Measurements from ENCODE around the gene SIAH2.
"Not testable (repeated sequence)": the region's sequence is repeated elsewhere in the genome, so short reads cannot be mapped to it uniquely, and the experiment has no call there.

SIAH2 gene

GRCh38 chr3:150763122-150763840, at the start of gene SIAH2:
SIAH2 (minus strand) TSS chr3:150763169; CDS start chr3:150762849, 320 bp downstream.
- peak; percentile 89 to 94 for DNase-seq (ENCODE audit: low read depth in 2 of 2)

DNA sequence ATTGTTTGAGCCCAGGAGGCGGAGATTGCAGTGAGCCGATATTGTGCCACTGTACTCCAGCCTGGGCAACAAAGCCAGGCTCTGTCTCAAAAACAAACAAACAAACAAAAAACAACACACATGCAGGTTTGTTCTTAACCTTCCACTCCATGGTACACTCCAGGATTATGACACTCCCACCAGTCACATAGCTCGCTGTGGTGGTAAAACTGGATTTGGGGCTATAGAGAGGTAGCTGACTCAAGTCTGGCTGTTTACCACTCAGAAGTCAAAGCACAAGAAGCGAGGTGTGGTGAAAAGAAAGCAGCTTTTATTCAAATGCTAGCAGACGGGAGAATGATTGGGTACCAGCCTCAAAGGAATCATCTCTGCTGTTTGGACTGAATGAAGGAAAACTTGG, 49.0 kb upstream of the SIAH2 start:
- DNase-seq (ENCODE audit: low read depth in 2 of 2) = no peak

- no peak for DNase-seq (ENCODE audit: low read depth in 2 of 2)
These were observed 47.7 kb upstream of the SIAH2 start for GRCh38 chr3:150810641-150811040.

GRCh38 chr3:150806185-150806835, 43.3 kb upstream of the SIAH2 start:
- DNase-seq (ENCODE audit: low read depth in 2 of 2) = no peak

GRCh38 chr3:150805354-150805753, 42.4 kb upstream of the SIAH2 start:
- no peak for DNase-seq (ENCODE audit: low read depth in 2 of 2)

DNA sequence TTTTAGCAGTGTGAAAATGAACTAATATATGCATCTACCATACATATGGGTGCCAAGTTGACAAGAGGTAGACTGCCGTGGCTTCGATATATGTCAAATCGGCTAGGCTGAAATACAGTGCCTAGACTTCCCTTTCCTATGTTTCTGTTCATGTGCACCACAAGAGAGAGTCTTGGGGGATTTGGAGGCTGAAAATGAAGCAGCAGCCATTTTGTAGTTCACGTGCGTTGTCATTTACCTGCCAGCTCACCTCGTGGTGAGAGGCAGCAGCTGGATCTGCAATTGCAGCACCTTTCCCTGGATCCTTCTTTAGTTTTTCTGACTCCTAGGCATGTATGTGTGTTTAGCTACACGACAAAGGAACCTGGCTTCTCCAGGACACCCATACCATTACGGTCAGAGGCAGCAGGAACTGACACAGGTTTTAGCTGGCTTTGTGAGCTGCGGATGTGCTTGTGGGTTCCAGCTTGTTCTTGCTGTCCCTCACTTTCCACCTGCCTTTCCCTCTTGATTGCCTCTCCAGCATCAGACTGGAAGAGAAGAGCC, 40.5 kb upstream of the SIAH2 start:
- no peak for DNase-seq (ENCODE audit: low read depth in 2 of 2)

- DNase-seq (ENCODE audit: low read depth in 2 of 2) = no peak
These were observed 37.8 kb upstream of the SIAH2 start for GRCh38 chr3:150800722-150801121.

DNA sequence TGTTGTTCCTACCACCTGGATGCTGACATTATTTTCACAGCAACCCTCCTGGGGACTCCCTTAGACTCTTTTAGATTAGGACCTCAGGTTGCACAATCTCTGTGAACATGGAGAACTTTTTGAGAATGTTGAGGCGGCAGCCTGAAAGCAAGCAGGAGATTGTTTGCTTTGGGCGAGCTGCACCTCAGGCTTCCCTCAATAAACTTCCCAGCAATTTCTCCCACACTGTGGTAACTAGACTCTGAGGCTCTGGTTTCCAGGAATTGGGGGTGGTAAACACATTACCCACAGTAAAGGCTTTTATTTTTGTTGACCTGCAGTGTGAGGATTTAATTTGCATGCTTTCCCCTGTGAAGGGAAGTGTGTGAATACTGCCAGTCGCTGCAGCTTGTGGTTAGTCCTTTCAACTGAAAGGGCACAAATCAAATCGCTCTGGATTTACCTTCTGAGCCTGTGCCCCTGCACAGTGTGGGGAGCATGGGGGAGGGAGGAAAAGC, 35.2 kb upstream of the SIAH2 start:
- no peak for DNase-seq (ENCODE audit: low read depth in 2 of 2)

GRCh38 chr3:150797155-150797554, 34.2 kb upstream of the SIAH2 start:
- DNase-seq (ENCODE audit: low read depth in 2 of 2) = no peak

DNA sequence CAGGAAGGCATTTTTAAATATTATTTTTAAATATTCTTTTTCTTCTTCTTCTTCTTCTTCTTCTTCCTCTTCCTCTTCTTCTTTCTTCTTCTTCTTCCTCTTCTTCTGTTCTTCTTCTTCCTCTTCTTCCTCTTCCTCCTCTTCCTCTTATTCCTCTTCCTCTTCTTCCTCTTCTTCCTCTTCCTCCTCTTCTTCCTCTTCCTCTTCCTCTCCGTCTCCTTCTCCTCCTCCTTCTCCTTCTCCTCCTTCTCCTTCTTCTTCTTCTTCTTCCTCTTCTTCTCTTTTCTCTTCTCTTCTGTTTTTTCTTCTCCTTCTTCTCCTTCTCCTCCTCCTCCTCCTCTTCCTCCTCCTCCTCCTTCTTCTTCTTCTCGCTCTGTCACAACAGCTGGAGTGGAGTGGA, 33.6 kb upstream of the SIAH2 start:
- not testable (repeated sequence) for DNase-seq (ENCODE audit: low read depth in 2 of 2)

- DNase-seq (ENCODE audit: low read depth in 2 of 2) = no peak
These were observed 30.7 kb upstream of the SIAH2 start for GRCh38 chr3:150793641-150794040.

- DNase-seq (ENCODE audit: low read depth in 2 of 2) = no peak
These were observed 27.7 kb upstream of the SIAH2 start for GRCh38 chr3:150790629-150791028.

DNA sequence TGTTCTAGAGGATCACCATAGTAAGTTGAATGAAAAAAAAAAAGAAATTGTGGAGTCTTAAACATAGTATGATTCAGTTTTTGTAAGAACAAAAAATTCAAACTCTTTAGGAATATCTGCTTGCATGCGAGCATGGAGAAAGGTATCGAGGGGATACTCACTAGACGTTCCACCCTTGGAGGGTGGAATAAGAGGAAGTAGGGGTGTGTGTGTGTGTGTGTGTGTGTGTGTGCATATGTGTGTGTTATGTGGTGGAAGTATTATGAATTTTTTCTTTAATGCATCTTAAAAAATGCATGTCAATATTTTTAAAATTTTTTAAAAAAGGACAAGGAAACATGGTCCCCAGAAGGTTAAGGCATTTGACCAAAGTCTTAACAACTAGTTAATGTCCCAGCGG, 26.5 kb upstream of the SIAH2 start:
- no peak for DNase-seq (ENCODE audit: low read depth in 2 of 2)

DNA sequence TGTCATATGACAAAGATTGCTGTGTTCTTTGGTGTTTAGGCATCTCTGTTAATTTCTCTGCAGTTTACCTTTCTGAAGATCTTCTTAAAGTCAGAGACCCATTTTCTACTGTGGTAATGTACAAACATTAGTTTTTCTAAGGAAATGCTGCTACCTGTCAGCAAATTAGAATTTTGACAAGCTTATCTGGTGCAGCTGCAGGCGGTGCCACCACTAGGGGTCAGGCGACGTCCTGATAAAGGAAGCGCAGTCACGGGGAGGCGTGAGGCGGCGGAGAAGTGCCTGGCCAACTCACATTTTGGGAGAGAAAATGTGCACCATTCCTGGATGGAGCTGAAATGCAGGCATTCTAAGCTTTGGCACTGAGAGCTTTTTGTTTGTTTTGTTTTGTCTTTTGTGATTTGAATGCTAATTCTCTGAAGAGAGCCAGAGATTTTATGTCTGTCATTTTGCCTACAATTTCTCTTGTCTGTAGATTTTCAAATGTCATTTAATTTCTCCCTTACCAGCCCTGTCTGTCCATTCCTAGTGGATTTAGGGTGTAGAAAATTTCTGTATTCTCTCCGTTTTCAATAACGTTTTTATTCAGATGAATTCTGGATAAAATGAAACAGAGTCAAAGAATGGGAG, 24.9 kb upstream of the SIAH2 start:
- DNase-seq (ENCODE audit: low read depth in 2 of 2) = peak; percentile 78 to 83

DNA sequence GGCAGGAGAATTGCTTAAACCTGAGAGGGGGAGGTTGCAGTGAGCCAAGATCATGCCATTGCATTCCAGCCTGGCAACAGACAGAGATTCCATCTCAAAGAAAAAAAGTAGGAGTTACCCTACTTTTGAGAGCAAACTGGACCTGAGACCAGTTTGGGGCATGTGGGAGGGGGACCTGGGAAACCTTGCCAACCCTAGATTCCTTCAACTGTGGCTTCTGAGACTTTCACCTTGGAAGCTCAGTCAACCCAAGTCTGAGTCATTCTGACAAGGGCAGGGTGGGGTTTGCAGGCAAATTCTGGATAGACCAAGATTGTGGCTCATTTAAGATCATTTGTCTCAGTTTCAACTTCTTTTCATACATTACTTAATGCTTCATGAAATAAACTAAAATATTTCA, 23.8 kb upstream of the SIAH2 start:
- DNase-seq (ENCODE audit: low read depth in 2 of 2) = no peak

DNA sequence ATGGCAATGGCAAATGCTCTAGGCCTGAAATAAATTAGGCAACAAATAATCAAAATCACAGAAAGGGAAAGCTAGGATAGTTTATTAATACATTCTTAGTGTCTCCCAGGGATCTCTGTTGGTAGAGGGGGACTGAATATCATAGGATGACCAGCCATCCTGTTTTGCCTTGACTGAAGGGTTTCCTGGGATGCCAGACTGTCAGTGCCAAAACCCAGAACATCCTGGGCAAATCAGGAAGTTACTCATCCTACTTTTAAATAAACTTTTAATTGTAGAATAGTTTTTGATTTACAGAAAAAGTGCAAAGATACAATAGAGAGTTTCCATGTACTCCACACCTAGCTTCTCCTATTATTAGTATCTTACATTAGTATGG, 21.8 kb upstream of the SIAH2 start:
- DNase-seq (ENCODE audit: low read depth in 2 of 2) = no peak

DNA sequence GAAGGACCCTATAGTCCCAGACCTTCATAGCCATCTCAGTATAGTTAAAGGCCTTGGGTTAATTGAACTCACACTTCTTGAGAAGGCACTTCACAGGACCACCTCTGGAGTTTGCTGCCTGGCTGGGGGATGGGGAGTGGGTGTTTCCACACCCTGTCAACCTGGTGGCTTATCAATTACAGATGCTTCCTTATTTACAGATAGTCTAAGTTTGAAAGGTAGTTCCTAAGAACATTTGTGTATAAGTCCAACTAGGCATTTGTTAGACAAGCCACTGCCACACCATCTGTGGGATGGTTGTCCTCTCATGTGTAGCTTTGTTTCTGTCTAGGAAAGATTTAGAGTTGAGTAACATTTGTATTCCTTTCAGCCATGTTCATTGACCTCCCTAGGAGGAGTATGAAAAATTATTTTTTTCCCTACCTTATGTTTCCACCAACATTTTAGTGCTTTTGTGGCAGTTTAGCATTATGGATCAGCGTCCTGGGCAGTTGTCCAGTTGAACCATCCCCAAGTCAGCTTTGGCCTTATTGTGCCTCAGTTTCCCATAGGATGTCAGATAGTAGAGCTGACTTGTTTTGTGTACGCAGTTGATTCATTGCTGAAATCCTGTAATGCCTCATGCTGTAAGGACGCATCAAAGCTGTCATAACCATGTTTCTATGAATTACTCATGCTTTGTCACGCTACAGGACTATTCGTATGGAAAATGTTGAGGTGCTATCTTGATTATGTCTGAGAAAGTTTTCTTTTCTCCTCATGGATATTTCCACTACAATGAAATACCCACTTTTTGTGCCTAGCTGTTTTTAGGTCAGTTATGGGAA, 21.2 kb upstream of the SIAH2 start:
- DNase-seq (ENCODE audit: low read depth in 2 of 2) = no peak

- no peak for DNase-seq (ENCODE audit: low read depth in 2 of 2)
These were observed 20.3 kb upstream of the SIAH2 start for GRCh38 chr3:150783316-150783715.

- DNase-seq (ENCODE audit: low read depth in 2 of 2) = no peak
These were observed 16.5 kb upstream of the SIAH2 start for GRCh38 chr3:150779402-150779858.

DNA sequence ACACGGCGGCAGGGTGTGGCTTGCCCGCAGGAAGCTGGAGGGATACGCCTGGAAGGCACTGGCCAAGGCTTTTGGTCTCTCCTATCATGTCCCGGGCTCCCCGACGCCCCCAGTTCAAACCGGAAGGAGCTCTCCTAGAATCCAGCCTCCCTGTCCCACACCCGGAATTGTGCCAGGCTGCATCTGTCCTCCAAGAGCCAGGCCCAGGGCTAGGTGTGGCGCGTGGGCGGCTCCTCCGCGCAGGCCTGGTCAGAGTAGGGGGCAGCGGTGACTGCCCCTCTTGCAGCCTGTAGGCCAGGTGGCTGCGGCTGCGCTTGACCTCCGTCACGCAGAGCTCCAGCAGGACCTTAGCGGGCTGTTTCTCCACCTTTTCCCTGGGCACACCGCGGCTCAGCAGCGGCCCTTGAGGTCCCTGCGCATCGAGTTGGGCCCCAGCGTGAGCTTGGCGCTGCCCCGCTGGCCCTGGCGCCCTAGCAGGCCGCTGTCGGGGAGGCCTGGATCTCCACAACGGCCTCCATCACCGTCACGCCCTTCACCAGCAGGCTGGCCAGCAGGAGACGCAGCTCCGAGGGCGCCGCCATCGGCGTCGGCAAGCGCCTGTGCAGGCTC, 15.9 kb upstream of the SIAH2 start:
- DNase-seq (ENCODE audit: low read depth in 2 of 2) = no peak

DNA sequence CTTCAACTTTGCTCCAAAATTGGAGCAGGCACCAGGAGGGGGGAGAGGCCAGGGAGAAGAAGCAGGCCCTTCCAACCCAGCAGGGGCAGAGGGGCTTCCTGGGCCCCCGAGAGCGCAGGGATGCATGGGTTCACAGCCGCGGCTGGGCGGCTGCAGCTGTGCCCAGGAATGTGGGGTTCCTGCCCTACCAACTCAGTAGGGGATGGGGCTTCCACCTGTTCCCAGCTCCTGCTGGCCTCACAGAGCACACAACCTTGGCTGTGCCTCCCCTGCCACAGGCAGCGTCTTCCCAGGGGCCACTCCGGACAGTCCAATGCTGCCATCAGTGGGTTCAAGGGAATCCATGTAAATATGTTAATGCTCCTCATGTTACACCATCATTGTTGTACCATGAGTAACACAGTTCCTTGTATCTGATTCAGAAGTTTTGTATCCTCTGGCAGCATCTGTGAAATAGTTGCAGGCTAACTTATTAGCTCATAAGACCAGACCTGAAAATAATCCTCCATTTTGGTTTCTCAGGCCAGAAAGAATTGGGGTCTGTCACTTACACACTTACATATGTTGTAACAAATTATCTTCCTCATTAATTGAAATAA, 12.1 kb upstream of the SIAH2 start:
- no peak for DNase-seq (ENCODE audit: low read depth in 2 of 2)

All from activated CD4-positive, alpha-beta T cell treated with anti-CD3 and anti-CD28 coated beads for 24 hours (primary cell).